HG03439 (cell line): ENCODE results near the gene PPP2R2B.

Experiments
- ATAC-seq: cut with Tn5 transposase; IDR thresholded peaks from one replicate; pipeline ENCODE4 v1.9.1; 2021; ENCODE audit warnings: mild to moderate bottlenecking, moderate library complexity; ENCODE audit not compliant: unreplicated experiment

The PPP2R2B gene

GRCh38 chr5:146667633-146668272 is 210.8 kb downstream of the PPP2R2B start:
- no peak for ATAC-seq

DNA sequence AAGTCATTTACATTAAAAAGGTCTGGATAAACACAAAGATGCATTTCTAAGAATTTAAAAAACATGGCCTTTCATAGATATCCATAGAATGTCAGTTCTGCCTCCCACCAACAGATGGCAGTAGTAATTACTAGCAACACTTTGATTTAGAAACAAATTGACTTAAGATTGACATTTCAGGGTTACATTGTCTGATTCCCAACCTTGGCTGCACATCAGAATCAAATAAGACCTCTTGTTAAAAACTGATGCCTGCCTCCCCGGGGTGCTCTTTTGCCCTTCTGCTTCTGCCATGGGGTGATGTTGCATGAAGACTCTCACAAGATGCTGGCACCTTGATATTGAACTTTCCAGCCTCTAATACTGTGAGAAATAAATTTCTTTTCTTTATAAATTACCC is 216.3 kb downstream of the PPP2R2B start:
- ATAC-seq: no peak

DNA sequence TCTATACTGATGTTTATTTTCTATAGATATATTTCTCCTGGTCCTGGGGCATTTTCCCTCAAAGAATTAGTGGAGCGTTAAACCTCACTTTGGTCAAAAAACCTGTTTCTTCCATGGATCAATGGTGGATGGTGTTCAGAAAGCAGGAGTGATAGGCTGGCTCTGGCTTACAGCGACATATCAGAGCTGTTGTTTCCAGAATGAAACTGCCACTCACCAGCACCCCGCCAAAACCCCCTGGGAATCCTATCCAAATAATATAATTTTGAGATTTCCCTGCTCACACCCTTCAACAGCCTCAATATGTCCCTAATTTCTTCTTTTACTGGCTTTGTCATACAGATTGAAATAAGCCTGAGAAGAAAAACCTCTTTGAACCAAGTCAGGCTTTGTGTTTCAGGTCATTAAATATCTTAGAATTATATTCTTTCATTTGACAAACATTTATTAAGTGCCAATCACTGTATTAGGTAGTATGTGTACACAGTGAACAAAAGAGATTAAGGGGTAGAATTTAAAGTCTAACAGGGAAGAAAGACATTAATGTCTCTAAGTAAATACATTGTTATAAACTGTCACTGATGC is 218.1 kb downstream of the PPP2R2B start:
- no peak for ATAC-seq

GRCh38 chr5:146659961-146660360 is 218.6 kb downstream of the PPP2R2B start:
- no peak for ATAC-seq

GRCh38 chr5:146656703-146657102 is 221.9 kb downstream of the PPP2R2B start:
- no peak for ATAC-seq

DNA sequence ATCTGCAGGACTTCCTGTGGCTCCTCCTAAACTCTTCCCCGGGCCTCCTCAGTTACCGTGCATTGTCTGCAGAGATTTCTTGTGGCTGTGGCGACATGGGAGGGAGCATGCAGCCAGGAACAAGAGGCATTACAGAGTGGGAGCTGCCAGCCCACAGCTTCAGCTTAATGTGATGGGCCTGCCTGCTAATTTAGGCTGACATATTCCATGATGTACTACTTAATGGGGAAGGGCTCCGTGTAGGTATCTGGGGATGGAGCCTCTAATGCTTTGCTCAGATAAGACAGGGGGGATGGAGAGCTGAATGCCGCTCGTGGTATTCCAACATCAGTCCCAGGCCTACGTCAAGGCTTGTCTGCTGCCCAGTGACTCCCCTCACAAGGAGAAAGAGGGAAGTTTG is 225.0 kb downstream of the PPP2R2B start:
- no peak for ATAC-seq

DNA sequence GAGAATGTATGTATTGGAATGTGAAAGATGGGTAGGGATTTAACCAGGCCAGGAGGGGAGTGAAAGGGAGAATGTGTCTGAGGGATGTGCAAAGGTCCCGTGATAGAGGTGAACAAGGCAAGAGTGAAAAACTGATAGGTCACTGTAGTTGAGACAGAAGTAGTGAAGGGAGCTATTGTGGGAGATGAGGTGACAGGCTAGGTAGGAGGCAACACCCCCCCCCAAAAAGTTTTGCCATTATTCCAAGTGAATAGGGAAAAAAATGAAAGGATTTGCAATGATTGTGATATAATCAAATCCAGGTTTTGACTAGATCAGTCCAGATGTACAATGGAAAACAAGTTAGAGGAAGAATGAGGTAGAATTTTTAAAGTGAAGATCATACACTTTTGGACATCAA is 226.0 kb downstream of the PPP2R2B start:
- no peak for ATAC-seq

DNA sequence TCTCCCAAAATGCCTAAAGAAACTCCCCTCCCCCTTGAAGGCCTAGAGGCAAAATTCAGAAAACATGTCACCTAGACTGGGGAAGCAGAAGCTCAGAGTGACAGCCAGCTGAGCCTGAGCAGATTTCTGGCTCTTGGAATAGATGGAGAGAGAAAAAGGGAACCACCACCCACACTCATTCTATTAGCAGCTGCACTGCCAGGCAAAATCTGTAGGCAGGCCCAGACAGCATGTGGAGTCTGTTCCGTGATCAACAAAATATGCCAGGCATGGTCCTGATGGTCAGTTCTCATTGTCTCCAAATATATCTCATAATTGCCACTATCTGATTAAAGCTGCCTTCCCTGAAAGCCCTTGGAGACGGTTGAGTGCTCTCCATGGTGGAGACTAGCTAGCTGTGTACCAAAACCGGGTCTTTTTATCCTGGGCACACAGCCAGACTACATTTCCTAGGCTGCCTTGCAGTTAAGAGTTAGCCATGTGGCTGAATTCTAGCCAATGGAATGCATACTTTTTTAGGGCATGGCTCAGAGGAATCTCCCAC is 230.8 kb downstream of the PPP2R2B start:
- ATAC-seq: no peak

- no peak for ATAC-seq
Observed at GRCh38 chr5:146646441-146646840, 232.1 kb downstream of the PPP2R2B start.

- ATAC-seq: no peak
Observed at GRCh38 chr5:146645342-146645741, 233.2 kb downstream of the PPP2R2B start.

DNA sequence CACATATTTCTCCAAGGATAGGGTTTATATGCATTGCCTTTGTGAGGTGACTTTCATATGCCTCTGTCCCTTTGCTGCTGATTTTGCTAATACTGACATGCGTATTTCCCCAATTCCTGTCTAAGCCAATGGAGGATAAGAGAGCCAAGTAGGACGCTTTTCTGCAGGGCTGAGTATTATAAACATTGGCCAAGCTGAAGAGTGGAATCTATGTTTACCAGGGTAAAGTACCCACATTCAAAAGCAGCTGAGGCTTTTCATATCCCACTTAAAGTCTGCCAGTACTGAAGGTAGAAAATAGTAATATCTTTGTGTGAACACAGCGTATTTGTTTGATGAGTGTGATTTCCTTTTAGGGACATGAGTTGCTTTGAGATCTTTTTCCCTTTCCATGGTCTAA is 233.7 kb downstream of the PPP2R2B start:
- ATAC-seq: no peak

DNA sequence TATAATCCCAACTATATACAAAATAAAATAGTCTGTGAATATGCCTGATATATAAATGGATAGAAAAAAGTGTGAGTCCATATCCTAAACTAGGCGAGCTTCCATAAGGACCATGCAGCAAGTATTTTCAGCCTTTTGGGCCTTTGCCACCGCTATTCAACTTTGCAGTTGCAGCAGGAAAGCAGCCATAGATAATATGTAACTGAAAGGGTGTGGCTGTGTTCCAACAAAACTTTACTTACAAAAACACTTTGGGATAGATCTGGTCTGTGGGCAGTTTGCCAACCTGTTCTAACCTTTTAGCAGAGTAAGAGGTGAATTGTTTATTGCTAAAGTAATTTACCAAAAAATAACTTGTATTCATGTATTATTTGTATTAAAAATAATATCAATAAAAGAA is 234.8 kb downstream of the PPP2R2B start:
- no peak for ATAC-seq

- ATAC-seq: no peak
Observed at GRCh38 chr5:146642410-146642809, 236.1 kb downstream of the PPP2R2B start.

GRCh38 chr5:146641941-146642340 is 236.6 kb downstream of the PPP2R2B start:
- no peak for ATAC-seq

GRCh38 chr5:146640285-146640896 is 238.2 kb downstream of the PPP2R2B start:
- no peak for ATAC-seq

DNA sequence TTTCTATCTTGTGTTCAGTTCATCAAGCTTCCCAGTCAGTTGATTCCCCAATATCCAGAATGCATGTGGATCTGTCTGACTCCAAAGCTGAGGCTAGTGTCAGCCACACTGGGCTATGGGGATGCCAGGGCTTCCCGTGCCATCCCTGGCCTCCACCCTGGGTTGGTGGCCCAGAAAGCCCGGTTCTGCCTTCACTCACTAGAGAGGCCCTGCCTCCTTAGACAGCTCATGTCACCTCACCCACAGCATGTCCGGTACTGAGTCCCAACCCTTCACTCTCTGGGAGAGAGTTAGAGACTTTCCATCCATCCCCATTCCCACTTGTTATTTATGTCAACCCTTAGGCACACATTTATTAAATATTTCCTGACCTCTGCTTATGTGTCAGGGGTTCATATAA is 243.1 kb downstream of the PPP2R2B start:
- no peak for ATAC-seq

GRCh38 chr5:146633323-146633764 is 245.2 kb downstream of the PPP2R2B start:
- no peak for ATAC-seq

- no peak for ATAC-seq
Observed at GRCh38 chr5:146632620-146633322, 245.8 kb downstream of the PPP2R2B start.

DNA sequence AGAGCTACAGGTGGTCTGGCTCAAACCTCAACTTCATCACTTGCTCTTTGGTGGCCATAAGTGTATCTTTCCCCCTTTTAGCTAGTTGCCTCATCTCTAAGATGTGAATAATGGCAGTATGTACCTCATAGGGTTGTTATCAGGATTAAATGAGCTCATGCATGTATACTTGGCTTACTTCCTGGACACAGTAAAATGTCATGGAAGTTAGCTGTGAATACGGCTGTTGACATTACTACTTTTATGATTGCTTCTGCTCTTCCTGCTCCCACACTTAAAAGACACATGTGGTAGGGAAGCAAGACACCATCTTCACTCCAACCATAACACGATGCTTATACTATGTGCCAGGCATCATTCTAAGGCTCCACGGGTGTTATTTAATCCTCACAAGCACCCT is 248.1 kb downstream of the PPP2R2B start:
- no peak for ATAC-seq

DNA sequence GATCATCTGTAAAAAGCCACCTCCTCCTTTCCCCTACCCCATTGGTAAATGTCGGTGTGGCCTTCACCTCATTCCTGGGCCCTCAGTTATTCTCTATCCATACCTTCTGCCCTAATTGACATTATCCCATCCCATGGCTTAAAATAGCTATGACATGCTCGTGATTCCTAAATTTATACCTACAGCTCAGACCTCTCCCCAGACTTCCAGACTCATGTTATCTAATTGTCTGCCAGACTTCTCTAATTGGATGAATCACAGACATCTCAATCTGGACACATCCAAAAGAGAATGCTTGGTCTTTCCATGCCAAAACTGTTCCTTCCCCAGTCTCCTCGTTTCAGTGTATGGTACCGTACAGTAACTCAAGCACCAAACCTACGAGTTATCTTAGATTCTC is 249.6 kb downstream of the PPP2R2B start:
- no peak for ATAC-seq

- ATAC-seq: no peak
Observed at GRCh38 chr5:146626936-146627335, 251.6 kb downstream of the PPP2R2B start.

DNA sequence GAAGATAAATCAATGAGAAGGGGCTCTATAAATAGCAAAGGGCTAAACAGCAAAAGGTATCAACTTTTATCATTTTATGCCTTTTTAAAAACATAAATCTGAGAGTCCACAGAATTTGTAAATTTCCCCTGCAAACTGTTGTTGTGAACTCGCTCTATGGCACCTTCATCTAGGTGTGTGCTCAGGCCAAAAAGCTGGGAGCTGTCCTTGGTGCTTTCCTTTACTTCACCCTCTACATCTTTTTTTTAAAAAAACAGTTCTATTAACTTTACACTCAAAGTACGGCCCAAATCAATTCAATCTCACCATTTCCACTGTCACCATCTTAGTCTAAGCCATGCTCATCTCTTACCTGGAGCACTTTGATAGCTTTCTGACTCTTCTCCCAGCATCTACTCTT is 254.4 kb downstream of the PPP2R2B start:
- ATAC-seq: no peak
